HepG2 (cell line): ENCODE measurements around the gene NME4. TPM values are rescaled to one million over a fixed set of nuclear protein-coding genes. Genes with fewer than 3 reads are reported as not detected.

ENCODE experiments used
- ERF ChIP-seq: IDR thresholded peaks from 2 replicates; pipeline ENCODE4 v1.6.1; 2018; ENCODE audit warnings: missing biosample characterization, missing genetic modification reagents
- NFYC ChIP-seq: IDR thresholded peaks from 2 replicates; pipeline ENCODE4 v1.6.1; 2016; ENCODE audit warnings: missing genetic modification reagents, missing compliant biosample characterization
- POGZ ChIP-seq: sonication (generic); formaldehyde crosslinking; IDR thresholded peaks from 2 replicates; pipeline ENCODE4 v1.4.0; 2020; ENCODE audit warnings: mild to moderate bottlenecking, missing genetic modification reagents
- SOX13 ChIP-seq, 3 experiments: fragments of 450-650 bp in 1 of 3; sonication (generic) in 1 of 3; formaldehyde crosslinking in 1 of 3; IDR thresholded peaks in 2 of 3; conservative IDR thresholded peaks in 1 of 3; 2 replicates each; pipeline versions ENCODE4 v1.5.0 to v1.6.1; 2016 to 2020; ENCODE audit warnings: antibody characterized with exemption in 1 of 3, mild to moderate bottlenecking in 1 of 3, missing compliant biosample characterization in 1 of 3, missing genetic modification reagents in 1 of 3, moderate library complexity in 1 of 3
- ZFP41 ChIP-seq: sonication (generic); formaldehyde crosslinking; IDR thresholded peaks from 2 replicates; pipeline ENCODE4 v1.4.0; 2020; ENCODE audit warnings: mild to moderate bottlenecking, missing genetic modification reagents, borderline replicate concordance
- ZFP82 ChIP-seq: sonication (generic); formaldehyde crosslinking; IDR thresholded peaks from 2 replicates; pipeline ENCODE4 v1.5.1; 2020; ENCODE audit warnings: mild to moderate bottlenecking, missing genetic modification reagents, borderline replicate concordance
- ZNF160 ChIP-seq: sonication (generic); formaldehyde crosslinking; IDR thresholded peaks from 2 replicates; pipeline ENCODE4 v1.8.0; 2022; ENCODE audit warnings: mild to moderate bottlenecking, inconsistent platforms, missing genetic modification reagents
- ZNF282 ChIP-seq: fragments of 450-650 bp; IDR thresholded peaks from 2 replicates; pipeline ENCODE4 v1.6.1; 2018; ENCODE audit not compliant: partially characterized antibody
- ZNF367 ChIP-seq: sonication (generic); formaldehyde crosslinking; IDR thresholded peaks from 2 replicates; pipeline ENCODE4 v1.4.0; 2020; ENCODE audit warnings: missing genetic modification reagents, borderline replicate concordance
- ZNF75D ChIP-seq: sonication (generic); formaldehyde crosslinking; IDR thresholded peaks from 2 replicates; pipeline ENCODE4 v1.8.1; 2023; ENCODE audit warnings: missing genetic modification reagents, mild to moderate bottlenecking, borderline replicate concordance
- polyA plus RNA-seq, 8 experiments: library from polyadenylated mRNA; depleted of rRNA in 3 of 8; stranded (reverse) in 7 of 8; unstranded in 1 of 8; fragments of >200 nt; fragmentation: Illumina TruSeq in 4 of 8; extraction: Trizol in 4 of 8; gene quantifications; 2 replicates each; pipeline versions ENCODE4 v1.2.1 to v1.2.3, GENCODE V29; 2011 to 2016; ENCODE audit warnings: low read depth in 4 of 8, missing spikeins in 1 of 8, mixed read lengths in 1 of 8; ENCODE audit not compliant: insufficient read depth in 1 of 8
- total RNA-seq, 5 experiments: library from RNA; depleted of rRNA; stranded (reverse); fragments of >200 nt; fragmentation: Illumina TruSeq; extraction: Trizol; gene quantifications; 2 replicates each; pipeline ENCODE4 v1.2.3, GENCODE V29; 2016; ENCODE audit warnings: low read depth in 1 of 5
- TF ChIP-seq, protein P1 (sequence below): sonication (generic); formaldehyde crosslinking; IDR thresholded peaks from 2 replicates; pipeline ENCODE4 v1.5.0; 2020; ENCODE audit warnings: mild to moderate bottlenecking, missing genetic modification reagents
- TF ChIP-seq, protein P2 (sequence below): sonication (generic); formaldehyde crosslinking; IDR thresholded peaks from 2 replicates; pipeline ENCODE4 v1.4.0; 2020; ENCODE audit warnings: missing genetic modification reagents
- TF ChIP-seq, protein P3 (sequence below): sonication (generic); formaldehyde crosslinking; IDR thresholded peaks from 2 replicates; pipeline ENCODE4 v1.8.1; 2022; ENCODE audit warnings: low read depth, mild to moderate bottlenecking, missing genetic modification reagents
- TF ChIP-seq, protein P4 (sequence below): sonication (generic); formaldehyde crosslinking; IDR thresholded peaks from 2 replicates; pipeline ENCODE4 v1.8.0; 2023; ENCODE audit warnings: mild to moderate bottlenecking, missing genetic modification reagents
- TF ChIP-seq, protein P5 (sequence below): IDR thresholded peaks from 2 replicates; pipeline ENCODE4 v1.6.1; 2018; ENCODE audit warnings: missing genetic modification reagents, mild to moderate bottlenecking, missing compliant biosample characterization
- TF ChIP-seq, protein P6 (sequence below): sonication (generic); formaldehyde crosslinking; IDR thresholded peaks from 2 replicates; pipeline ENCODE4 v1.8.0; 2022; ENCODE audit warnings: missing genetic modification reagents, mild to moderate bottlenecking, borderline replicate concordance

The NME4 gene
- total and polyA plus RNA-seq, 2 of the 13 experiments (the other 11 are each of a cell fraction or from before 2014, with no cell fraction given) = 121 to 263 TPM

DNA sequence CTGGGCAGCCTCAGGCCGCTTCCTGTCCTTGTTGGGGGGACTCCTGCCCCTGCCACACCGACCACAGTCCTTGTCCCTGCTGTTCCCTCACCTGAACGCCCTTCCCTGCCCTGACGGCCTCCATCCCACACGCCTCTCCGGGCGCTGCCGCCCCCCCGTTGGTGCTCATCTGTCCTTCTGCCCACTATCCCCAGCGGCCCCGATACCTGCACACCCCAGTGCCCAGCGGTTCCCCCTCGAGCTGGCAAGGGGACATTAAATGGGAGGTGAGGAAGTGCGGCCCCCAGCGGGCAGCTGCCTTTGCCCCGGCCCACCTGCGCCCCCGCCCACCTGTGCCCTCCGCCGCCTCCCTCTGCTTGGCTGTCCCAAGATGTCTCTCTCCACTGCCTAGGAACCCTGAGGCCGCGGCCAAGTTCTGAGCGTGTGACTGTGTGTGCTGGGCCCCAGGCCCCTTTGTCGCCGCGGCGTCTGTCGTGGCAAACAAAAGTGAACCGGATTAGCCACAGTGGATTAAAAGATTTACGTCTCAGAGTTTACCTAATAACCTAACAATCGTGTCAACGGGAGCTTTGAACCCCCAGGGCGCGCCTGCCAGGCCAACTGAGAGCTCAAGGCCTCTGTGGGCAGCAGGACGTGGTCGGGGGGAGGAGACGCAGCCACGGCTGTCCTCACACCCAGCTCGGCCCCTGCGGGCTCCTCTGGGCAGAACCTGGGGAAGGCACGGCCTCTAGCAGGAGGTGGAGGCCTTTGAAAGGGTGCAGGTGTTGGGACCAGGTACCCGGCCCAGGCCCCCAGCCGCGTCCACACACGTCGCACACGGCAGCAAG, 36.9 kb upstream of the NME4 start (continued):
- TF ChIP-seq, protein P1, sequence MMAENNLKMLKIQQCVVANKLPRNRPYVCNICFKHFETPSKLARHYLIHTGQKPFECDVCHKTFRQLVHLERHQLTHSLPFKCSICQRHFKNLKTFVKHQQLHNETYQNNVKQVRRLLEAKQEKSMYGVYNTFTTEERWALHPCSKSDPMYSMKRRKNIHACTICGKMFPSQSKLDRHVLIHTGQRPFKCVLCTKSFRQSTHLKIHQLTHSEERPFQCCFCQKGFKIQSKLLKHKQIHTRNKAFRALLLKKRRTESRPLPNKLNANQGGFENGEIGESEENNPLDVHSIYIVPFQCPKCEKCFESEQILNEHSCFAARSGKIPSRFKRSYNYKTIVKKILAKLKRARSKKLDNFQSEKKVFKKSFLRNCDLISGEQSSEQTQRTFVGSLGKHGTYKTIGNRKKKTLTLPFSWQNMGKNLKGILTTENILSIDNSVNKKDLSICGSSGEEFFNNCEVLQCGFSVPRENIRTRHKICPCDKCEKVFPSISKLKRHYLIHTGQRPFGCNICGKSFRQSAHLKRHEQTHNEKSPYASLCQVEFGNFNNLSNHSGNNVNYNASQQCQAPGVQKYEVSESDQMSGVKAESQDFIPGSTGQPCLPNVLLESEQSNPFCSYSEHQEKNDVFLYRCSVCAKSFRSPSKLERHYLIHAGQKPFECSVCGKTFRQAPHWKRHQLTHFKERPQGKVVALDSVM (CRISPR knock-in tag) = peak; percentile 46; the same call in 1 of the 2 replicates
- TF ChIP-seq, protein P2, sequence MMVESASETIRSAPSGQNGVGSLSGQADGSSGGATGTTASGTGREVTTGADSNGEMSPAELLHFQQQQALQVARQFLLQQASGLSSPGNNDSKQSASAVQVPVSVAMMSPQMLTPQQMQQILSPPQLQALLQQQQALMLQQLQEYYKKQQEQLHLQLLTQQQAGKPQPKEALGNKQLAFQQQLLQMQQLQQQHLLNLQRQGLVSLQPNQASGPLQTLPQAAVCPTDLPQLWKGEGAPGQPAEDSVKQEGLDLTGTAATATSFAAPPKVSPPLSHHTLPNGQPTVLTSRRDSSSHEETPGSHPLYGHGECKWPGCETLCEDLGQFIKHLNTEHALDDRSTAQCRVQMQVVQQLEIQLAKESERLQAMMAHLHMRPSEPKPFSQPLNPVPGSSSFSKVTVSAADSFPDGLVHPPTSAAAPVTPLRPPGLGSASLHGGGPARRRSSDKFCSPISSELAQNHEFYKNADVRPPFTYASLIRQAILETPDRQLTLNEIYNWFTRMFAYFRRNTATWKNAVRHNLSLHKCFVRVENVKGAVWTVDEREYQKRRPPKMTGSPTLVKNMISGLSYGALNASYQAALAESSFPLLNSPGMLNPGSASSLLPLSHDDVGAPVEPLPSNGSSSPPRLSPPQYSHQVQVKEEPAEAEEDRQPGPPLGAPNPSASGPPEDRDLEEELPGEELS = peak; percentile 66
- TF ChIP-seq ZFP82 (CRISPR knock-in tag) (no peak), ZNF75D (CRISPR knock-in tag) (no peak), ZNF282 (no peak), ZNF160 (CRISPR knock-in tag) (peak; percentile 46; the same call in 1 of the 2 replicates), ERF (CRISPR knock-in tag) (0 out of 2 replicates have a peak, but pooled peaks have one; percentile 47), NFYC (CRISPR knock-in tag) (no peak), SOX13 (IDR thresholded peaks at IDR 0.05) (no peak), SOX13 (CRISPR knock-in tag; conservative IDR thresholded peaks at IDR 0.05 in 1 of 2, IDR thresholded peaks at IDR 0.05 in 1 of 2) (peak in 1 of 2 experiments; percentile 58; a peak in 1 of 4 replicates), ZNF367 (no peak), POGZ (CRISPR knock-in tag) (no peak), ZFP41 (CRISPR knock-in tag) (0 out of 2 replicates have a peak, but pooled peaks have one; percentile 67)
- TF ChIP-seq, protein P3, sequence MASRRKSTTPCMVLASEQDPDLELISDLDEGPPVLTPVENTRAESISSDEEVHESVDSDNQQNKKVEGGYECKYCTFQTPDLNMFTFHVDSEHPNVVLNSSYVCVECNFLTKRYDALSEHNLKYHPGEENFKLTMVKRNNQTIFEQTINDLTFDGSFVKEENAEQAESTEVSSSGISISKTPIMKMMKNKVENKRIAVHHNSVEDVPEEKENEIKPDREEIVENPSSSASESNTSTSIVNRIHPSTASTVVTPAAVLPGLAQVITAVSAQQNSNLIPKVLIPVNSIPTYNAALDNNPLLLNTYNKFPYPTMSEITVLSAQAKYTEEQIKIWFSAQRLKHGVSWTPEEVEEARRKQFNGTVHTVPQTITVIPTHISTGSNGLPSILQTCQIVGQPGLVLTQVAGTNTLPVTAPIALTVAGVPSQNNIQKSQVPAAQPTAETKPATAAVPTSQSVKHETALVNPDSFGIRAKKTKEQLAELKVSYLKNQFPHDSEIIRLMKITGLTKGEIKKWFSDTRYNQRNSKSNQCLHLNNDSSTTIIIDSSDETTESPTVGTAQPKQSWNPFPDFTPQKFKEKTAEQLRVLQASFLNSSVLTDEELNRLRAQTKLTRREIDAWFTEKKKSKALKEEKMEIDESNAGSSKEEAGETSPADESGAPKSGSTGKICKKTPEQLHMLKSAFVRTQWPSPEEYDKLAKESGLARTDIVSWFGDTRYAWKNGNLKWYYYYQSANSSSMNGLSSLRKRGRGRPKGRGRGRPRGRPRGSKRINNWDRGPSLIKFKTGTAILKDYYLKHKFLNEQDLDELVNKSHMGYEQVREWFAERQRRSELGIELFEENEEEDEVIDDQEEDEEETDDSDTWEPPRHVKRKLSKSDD (CRISPR knock-in tag) = peak; percentile 89
- TF ChIP-seq, protein P4, sequence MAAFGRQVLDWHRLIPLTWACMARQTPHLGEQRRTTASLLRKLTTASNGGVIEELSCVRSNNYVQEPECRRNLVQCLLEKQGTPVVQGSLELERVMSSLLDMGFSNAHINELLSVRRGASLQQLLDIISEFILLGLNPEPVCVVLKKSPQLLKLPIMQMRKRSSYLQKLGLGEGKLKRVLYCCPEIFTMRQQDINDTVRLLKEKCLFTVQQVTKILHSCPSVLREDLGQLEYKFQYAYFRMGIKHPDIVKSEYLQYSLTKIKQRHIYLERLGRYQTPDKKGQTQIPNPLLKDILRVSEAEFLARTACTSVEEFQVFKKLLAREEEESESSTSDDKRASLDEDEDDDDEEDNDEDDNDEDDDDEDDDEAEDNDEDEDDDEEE (CRISPR knock-in tag) = peak; percentile 76; the same call in 1 of the 2 replicates
- TF ChIP-seq, protein P5, sequence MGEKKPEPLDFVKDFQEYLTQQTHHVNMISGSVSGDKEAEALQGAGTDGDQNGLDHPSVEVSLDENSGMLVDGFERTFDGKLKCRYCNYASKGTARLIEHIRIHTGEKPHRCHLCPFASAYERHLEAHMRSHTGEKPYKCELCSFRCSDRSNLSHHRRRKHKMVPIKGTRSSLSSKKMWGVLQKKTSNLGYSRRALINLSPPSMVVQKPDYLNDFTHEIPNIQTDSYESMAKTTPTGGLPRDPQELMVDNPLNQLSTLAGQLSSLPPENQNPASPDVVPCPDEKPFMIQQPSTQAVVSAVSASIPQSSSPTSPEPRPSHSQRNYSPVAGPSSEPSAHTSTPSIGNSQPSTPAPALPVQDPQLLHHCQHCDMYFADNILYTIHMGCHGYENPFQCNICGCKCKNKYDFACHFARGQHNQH = 0 out of 2 replicates have a peak, but pooled peaks have one; percentile 19
- TF ChIP-seq, protein P6, sequence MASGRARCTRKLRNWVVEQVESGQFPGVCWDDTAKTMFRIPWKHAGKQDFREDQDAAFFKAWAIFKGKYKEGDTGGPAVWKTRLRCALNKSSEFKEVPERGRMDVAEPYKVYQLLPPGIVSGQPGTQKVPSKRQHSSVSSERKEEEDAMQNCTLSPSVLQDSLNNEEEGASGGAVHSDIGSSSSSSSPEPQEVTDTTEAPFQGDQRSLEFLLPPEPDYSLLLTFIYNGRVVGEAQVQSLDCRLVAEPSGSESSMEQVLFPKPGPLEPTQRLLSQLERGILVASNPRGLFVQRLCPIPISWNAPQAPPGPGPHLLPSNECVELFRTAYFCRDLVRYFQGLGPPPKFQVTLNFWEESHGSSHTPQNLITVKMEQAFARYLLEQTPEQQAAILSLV (CRISPR knock-in tag) = no peak; the same call in 1 of the 2 replicates
